Heart left ventricle (tissue), 13 donors: ENCODE measurements around the gene DDRGK1.

Experiments
- POLR2A ChIP-seq, 2 donors: fragments of 450-650 bp; IDR thresholded peaks; one replicate each; pipeline ENCODE4 v1.6.1; 2017; ENCODE audit warnings: antibody characterized with exemption in 2 of 2, mild to moderate bottlenecking in 2 of 2, moderate library complexity in 2 of 2
- TF ChIP-seq, protein P1 (sequence below), 12 donors: fragments of 200-600 bp; sonication (generic) in 4 of 12; IDR thresholded peaks; one replicate each; pipeline versions ENCODE4 v1.5.0 to v1.8.0; 2018 to 2022; ENCODE audit warnings: antibody characterized with exemption in 12 of 12, mild to moderate bottlenecking in 5 of 12
- donor health status: ischemic (EF 13 %, LVEDD 7.1; RV severe dilation, severe dysfunction).
- donor health status: DM: no; HTN: yes; CAD: no.
- donor health status: DM: no; HTN: no; CAD: no.
- donor health status: ischemic (EF 25% LVEDD 6.9; RV normal size, moderate dysfunction).
- donor health status: ischemic (EF 25% LVEDD 5.7; RV mildly dilated, moderate dysfunction).
- donor health status: ischemic (EF 35%, LVEDD 5.7; RV mildly dilated, moderate dysfunction).
- donor health status: nonischemic (EF 11% LVEDD 7.7; RV severe dilation, severe dysfunction).
- donor health status: DM: yes; HTN: yes; CAD: no.
- donor health status: PGD.
- donor health status: ischemic (EF 29% LVEDD 5.4; RV normal size, mild dysfunction).
- donor health status: nonischemic (EF 23%, LVEDD 6.1; RV moderate dilation, normal function).

DNA sequence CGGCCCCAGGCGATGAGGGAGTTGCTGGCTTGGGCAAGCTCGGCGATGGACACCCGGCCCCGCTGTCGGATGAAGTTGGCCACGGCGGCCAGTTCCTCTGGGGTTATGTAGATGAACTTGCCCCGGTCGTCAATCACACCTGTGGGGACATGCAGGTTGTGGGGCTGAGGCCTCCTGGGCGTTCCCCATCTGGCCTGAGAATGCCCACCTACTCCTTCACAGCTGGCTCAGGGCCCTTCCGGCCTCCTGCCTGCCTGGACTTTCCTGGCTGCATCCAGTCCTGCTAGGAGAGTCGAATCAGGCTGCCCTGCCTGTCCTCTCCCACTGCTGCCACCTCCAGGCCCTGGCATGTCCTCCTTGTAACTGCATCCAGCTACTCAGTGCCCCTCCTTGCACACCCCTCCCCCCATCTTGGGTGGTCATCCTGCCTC lies 13.8 kb downstream of the DDRGK1 start:
- TF ChIP-seq, protein P1, sequence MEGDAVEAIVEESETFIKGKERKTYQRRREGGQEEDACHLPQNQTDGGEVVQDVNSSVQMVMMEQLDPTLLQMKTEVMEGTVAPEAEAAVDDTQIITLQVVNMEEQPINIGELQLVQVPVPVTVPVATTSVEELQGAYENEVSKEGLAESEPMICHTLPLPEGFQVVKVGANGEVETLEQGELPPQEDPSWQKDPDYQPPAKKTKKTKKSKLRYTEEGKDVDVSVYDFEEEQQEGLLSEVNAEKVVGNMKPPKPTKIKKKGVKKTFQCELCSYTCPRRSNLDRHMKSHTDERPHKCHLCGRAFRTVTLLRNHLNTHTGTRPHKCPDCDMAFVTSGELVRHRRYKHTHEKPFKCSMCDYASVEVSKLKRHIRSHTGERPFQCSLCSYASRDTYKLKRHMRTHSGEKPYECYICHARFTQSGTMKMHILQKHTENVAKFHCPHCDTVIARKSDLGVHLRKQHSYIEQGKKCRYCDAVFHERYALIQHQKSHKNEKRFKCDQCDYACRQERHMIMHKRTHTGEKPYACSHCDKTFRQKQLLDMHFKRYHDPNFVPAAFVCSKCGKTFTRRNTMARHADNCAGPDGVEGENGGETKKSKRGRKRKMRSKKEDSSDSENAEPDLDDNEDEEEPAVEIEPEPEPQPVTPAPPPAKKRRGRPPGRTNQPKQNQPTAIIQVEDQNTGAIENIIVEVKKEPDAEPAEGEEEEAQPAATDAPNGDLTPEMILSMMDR (IDR thresholded peaks at IDR 0.05) = no peak
- no peak for TF ChIP-seq POLR2A (IDR thresholded peaks at IDR 0.05)
